22Rv1 (cell line): Measurements from ENCODE around the gene CFAP65.

Source experiments
- H3K27ac ChIP-seq: fragments of 450-650 bp; 2 replicates; pipeline ENCODE4 v1.5.1; 2017
- CTCF ChIP-seq: fragments of 450-650 bp; IDR thresholded peaks from 2 replicates; pipeline ENCODE4 v1.5.1; 2017; ENCODE audit warnings: mild to moderate bottlenecking
- ZFX ChIP-seq: fragments of 450-650 bp; IDR thresholded peaks from 2 replicates; pipeline ENCODE4 v1.6.1; 2017; ENCODE audit warnings: antibody characterized with exemption, borderline replicate concordance

CFAP65 gene

DNA sequence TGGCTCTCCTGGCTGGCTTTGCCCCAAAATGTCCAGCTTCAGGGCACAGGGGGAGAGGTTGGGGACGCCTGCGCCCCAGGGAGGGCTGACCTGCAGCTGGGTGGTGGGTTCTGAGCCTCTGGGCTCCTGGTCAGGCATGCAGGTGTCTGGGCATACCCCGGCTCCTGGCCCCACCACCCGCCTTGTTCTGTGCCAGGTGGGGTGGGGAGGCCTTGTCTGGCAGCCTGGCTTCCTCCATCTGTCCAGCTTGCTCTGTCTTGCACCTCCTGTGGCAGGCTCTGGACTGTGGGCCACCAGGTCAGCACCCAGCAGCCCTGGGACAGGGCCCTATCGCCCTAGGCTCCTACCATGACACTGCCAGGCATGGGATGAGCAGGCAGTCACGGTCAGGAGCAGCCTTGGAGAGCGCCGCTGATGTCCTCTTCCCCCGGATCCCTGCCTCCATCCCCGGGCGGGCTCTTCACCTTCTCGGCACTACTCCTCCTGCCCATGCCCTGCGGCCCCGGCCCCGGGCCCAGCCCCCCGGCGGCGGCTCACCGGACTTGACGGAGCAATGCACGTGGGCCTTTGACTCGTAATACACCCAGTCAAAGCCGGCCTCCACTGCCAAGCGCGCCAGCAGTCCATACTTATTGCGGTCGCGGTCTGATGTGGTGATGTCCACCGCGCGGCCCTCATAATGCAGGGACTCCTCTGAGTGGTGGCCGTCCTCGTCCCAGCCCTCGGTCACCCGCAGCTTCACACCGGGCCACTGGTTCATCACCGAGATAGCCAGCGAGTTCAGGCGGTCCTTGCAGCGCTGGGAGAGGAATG lies 15.8 kb upstream of the CFAP65 start:
- TF ChIP-seq ZFX (no peak), CTCF (no peak)
- no peak overlapping the region for H3K27ac ChIP-seq

GRCh38 chr2:219056176-219056895 lies 15.0 kb upstream of the CFAP65 start:
- H3K27ac ChIP-seq: no peak overlapping the region
- TF ChIP-seq CTCF: no peak
- TF ChIP-seq ZFX: no peak

DNA sequence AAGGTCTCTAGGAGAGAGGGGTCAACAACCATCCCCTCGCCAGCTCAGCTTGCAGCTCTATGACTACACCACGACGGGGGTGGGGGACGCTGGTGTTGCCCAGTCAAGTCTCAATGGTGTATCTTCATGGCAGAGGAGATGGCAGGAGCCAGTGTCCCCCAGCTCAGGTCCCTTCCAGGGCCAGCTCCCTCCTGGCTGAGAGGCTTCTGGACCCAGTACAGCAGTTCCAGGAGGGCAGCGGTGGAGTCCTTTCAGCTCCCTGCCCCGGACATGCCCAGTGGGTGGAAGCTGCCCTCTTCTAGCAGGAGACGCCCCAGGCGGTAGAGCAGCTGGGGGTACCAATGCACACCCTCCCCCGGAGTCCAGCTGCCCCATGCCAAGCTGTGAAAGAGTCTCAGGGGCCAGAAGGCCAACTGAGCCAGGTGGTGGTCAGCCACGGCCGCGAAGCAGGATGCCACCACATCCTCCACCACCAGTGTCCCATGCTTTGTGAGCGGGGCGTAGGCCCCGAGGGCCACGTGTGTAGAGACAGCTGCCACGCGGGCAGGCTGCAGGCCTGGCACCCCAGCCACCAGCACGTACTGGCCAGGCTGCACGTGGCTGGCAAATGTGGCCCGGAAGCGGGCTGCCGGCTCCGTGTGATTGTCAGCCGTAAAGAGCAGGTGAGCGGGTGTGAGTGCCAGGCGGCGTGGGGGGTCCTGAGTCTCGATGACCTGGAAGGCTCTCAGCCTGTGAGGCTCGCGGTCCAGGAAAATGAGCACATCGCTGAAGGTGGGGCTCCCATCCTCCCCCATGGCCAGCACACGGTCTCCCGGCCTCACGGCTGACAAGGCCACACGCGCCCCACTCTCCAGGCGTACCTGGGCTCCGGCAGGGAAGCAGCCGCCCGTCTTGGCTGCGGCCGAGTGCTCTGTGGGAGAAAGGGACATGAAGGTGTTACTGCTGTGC lies 13.9 kb upstream of the CFAP65 start:
- TF ChIP-seq CTCF: no peak
- TF ChIP-seq ZFX: no peak

GRCh38 chr2:219049282-219049681 lies 8.0 kb upstream of the CFAP65 start:
- TF ChIP-seq CTCF (no peak), ZFX (no peak)

More for the DNA sequence above, 13.9 kb upstream of the CFAP65 start:
- no peak overlapping the region for H3K27ac ChIP-seq

GRCh38 chr2:219045937-219046550 lies 4.7 kb upstream of the CFAP65 start:
- TF ChIP-seq CTCF (no peak), ZFX (no peak)
- H3K27ac ChIP-seq: no peak overlapping the region

More at GRCh38 chr2:219049282-219049681, 8.0 kb upstream of the CFAP65 start:
- no peak overlapping the region for H3K27ac ChIP-seq

DNA sequence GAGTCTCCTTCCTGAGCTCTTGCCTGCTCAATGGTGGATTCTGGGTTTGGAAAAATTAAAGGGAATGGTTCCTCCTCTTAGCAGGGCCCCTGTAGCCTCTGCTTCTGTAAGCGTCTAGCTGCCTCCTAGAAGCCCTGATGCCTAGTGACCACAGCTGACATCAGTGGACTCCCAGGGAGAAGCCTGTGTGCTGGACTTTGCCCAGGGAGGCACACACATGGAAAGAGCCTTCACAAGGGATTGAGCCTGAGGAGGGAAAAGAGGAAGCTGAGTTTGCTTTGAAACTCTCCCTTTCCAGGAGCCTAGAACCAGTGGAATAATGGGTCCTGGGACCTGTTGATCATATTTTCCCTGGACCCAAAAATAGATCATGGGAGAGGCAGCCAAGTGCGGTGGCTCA lies 1.4 kb upstream of the CFAP65 start:
- H3K27ac ChIP-seq: no peak overlapping the region
- TF ChIP-seq CTCF: no peak
- TF ChIP-seq ZFX: no peak
